Muscle of arm (tissue), 12 donors: ENCODE measurements around the gene FCHO2. TPM values are rescaled to one million over a fixed set of nuclear protein-coding genes. Genes with fewer than 3 reads are reported as not detected.

Experiments
- DNase-seq: peaks from one replicate; pipeline ENCODE4 v3.0.0-alpha.2; 2013
- polyA plus RNA-seq, 12 donors: library from polyadenylated mRNA; unstranded; fragments of 120-200 nt; gene quantifications; one replicate each; pipeline ENCODE4 v1.2.1, GENCODE V29; 2013; ENCODE audit not compliant: insufficient read length in 12 of 12

Gene FCHO2
- polyA plus RNA-seq, 12 donors, result 15.3 to 28.6 (median 22.1) TPM; not detected in 1

DNA sequence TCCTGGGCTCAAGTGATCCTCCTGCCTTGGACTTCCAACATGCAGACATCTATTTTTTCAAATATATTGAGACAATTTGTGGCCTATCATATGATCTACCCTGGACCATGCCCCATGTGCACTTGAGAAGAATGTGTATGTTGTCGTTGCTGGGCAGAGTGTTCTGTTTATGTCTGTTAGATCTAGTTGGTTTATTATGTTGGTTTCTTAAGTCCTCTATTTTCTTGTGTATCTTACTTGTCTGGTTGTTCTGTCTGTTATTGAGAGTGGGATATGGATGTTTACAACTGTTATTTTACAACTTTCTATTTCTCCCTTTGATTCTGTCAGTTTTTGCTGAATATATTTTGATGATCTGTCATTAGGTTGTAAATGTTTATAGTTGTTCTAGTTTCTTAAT lies 154.3 kb downstream of the FCHO2 start:
- DNase-seq, result no peak

DNA sequence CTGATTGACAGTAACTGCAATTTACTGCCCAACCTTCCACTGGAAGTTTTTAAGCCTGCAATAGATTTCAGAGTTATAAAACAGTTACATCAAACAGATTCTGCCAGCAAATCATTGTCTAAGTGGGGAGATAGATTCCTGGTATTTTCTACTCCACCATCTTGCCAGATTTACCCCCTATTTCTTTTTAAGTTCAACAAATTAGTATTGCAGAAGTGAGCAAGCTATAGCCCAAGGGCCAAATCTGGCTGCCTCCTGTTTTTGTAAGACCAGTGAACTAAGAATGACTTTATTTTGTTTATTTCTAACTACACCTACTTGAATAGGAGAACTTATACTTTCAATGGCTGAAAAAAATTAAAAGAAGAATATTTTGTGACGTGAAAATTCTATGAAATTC lies 155.7 kb downstream of the FCHO2 start:
- no peak for DNase-seq

- DNase-seq, result no peak
Observed at GRCh38 chr5:73112359-73112758, 156.5 kb downstream of the FCHO2 start.

- no peak for DNase-seq
Observed at GRCh38 chr5:73114044-73114688, 158.3 kb downstream of the FCHO2 start.

GRCh38 chr5:73115399-73116051 lies 159.7 kb downstream of the FCHO2 start:
- DNase-seq, result no peak

DNA sequence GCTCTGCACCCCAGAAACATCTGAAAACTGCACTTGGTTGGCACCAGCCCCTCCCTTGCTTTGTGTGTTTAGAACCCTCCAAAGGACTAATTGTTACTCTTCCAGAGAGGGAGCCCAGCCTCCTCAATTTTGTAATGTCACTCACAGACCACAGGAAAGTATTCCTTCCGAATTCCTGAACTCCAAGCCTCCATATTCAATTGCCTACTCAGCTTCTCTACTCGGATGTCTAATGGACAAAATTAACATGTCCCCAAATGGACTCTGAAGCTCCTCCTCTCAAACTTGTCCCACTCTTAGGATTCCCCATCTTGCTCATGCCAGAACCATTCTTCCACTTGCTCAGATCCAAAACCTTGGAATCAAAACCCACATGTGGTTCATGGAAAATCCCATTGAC lies 160.7 kb downstream of the FCHO2 start:
- no peak for DNase-seq

- DNase-seq, result no peak
Observed at GRCh38 chr5:73117088-73117740, 161.4 kb downstream of the FCHO2 start.

DNA sequence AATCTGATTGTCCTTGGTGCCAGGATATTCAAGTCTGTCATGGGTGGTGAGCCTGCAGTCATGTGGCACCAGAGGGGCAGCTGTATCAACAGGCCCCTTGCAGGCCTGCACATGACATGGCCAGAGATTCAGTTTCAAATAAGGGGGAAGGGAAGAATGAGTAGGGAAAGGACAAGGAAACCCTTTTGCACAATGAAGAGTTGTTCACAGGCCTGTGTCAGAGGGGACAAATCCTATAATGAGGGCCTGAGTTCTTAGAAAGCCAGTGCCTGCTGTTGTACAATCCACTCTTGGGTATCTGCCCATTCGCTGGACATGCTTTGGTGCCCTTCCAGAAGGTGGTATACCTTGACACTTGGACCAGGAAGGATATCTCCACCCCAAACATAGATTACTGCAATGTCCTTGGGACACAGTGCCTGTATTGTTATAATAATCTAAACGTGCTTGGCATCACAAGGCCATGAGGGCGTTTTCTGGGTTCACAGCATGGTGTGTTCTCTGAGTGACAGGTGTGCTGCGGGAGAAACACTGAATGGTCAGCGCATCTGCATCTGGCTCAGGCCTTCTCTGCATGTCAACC lies 162.6 kb downstream of the FCHO2 start:
- no peak for DNase-seq

DNA sequence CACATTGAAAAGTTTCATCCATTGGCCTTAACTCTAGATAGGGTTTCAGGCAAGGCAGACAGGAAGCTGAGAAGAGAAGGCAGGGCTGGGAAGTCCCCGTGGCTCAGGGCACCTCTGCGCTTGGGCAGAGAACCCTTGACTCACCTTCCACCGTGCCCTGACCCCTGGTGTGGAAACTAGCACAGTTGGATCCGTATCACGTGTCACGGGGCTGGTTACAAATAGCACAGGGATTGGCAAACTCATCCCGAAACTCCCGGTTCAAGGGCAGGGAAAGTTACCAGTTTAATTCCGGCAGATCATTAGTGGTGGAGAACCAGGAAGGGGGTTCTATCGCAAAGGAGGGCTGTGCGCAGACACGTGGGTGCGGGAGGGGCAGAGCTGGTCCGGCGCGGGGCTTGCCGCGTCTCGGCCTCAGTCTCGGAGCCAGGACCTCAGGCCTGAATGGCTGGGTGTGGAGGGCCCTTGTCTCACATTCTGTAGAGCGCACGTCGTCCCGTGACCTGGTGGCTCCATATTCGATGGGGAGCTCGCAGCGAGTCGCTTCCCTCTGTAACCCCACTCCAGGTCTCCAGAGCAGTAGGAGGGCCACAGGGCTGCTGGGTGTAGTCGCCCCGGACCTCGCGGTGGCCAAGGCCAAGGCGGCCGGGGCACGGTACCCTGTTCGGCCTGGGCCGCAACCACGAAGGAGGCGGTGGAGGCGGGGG lies 163.8 kb downstream of the FCHO2 start:
- DNase-seq, result no peak

DNA sequence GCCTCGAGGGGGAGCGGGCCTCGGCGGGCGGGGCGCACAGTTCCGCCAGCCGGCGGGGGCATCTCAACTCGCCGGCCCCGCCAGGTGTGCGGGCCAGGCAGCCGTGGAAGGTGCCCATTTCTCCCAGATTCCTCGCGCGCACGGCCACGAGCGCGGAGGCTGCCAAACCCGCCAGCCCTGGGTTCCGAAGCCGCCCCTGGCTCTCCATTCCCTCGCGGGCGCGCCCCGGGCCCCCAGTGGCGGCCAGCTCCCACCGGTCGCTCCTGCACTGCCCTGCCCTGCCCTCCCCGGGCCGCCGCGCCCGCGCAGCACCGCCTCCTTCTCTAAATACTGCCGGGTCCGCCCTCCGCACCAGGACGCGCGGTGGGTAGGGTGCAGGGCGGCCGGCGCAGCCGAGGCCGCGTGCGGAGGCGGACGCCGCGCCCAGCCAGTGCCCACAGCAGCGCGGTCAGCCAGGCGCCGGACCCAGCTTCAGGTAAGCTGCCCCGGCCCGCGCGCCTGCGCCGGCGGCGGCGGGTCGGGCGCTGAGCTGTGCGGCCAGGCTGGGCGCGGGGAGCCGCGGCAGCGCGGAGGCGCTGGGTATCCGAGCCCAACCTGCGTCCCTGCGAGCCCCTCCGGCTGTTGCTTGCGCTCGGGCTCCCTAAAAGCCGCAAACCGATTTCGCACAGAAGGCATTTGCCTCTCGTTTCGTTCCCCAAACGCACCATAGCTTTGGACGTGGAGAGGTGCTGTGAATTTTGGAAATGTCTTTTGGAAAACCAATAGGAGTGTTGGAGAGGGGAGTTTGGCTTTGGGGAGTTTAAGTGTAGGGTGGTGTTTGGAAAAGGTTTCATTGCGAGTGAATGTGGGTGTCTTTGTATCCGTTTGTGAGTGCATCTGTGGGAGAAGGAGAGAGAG lies 164.6 kb downstream of the FCHO2 start, which contains the start of gene TMEM171:
Gene TMEM171 (plus strand): TSS at position 354 of the 897 bp plus-strand sequence. CDS start 2,799 bp downstream, outside the sequence.
- DNase-seq, result no peak

- DNase-seq, result no peak
Observed at GRCh38 chr5:73121119-73121463, 165.2 kb downstream of the FCHO2 start.

GRCh38 chr5:73122875-73123810 lies 167.3 kb downstream of the FCHO2 start:
- DNase-seq, result no peak

DNA sequence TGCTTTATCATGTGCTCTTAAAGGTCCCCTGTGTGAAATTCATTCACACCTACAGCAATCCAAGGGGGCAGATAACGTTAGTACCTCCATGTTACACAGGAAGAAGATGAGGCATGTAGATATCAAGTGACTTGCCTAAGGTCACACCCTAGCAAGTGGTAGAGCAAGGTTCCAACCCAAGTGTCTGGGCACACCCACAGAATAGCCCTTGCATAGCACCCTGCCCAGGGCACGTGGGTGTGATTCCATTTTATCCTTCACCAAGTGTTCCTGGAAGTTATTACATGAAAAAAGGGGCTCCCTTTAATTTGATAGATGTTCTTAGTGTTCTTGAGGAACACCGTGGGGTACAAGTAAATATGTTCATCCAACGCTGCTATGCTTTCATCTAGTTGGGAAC lies 169.4 kb downstream of the FCHO2 start:
- no peak for DNase-seq

- no peak for DNase-seq
Observed at GRCh38 chr5:73126381-73126780, 170.5 kb downstream of the FCHO2 start.

DNA sequence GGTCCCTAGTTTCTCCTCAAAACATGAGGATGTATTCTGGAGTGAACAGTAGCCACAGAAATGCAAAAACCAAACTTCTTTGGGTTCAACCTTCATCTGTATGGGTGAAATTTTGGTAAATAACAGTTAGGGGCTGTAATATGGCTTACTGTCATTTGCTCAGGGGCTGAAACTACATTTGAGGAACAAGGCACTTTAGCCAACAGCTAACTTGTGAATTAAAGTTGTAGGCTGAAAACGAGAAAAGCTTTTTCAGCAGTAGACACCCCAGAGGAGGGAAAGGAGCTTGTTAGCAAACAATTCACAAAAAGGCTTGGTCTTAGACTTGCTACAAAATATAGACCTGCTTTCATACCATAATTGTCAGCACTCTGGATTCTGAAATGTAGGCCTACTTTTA lies 171.1 kb downstream of the FCHO2 start:
- no peak for DNase-seq

DNA sequence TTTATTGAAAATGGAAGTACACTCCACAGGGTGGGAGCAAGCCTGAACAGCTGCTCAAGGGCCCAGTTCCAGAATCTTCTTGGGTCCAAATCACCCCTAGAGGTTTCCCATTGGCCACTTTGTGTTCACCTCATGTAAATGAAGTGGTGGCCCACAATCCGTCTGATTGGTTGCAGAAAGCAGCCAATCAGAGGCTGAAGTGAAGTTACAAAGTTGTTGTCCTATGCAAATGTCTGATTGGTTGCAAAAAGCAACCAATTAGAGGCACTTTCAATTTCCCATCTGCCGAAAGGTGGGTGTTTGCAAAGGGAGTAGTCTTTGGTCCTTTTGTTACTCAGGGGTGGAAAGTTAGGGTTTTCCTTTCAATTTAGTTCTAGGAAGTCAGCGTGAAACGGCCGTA lies 173.3 kb downstream of the FCHO2 start:
- no peak for DNase-seq

- no peak for DNase-seq
Observed at GRCh38 chr5:73130811-73131210, 175.0 kb downstream of the FCHO2 start.

- no peak for DNase-seq
Observed at GRCh38 chr5:73131711-73132425, 176.0 kb downstream of the FCHO2 start.

GRCh38 chr5:73132759-73133158 lies 176.9 kb downstream of the FCHO2 start:
- DNase-seq, result no peak
